22Rv1 (cell line): ENCODE data around the gene FN1.

Experiments
- CTCF ChIP-seq: fragments of 450-650 bp; IDR thresholded peaks from 2 replicates; pipeline ENCODE4 v1.5.1; 2017; ENCODE audit warnings: mild to moderate bottlenecking
- ZFX ChIP-seq: fragments of 450-650 bp; IDR thresholded peaks from 2 replicates; pipeline ENCODE4 v1.6.1; 2017; ENCODE audit warnings: antibody characterized with exemption, borderline replicate concordance

GRCh38 chr2:215439980-215440512 lies 4.2 kb upstream of the FN1 start:
- TF ChIP-seq CTCF (no peak), ZFX (no peak)
